Stimulated activated CD4-positive, alpha-beta T cell treated with anti-CD3 and anti-CD28 coated beads, Interleukin-12 subunit alpha, Interleukin-12 subunit beta, amount 100 ng/mL, for 24 hours (primary cell): ENCODE measurements around the gene CYTL1.
"Not testable (repeated sequence)": the region's sequence is repeated elsewhere in the genome, so short reads cannot be mapped to it uniquely, and the experiment has no call there.

ENCODE experiments used
- DNase-seq, 2 experiments: peaks; one replicate each; pipeline ENCODE4 v3.0.0-alpha.2; 2020; ENCODE audit warnings: low read depth in 2 of 2

The CYTL1 gene

GRCh38 chr4:5001641-5002040, 17.6 kb downstream of the CYTL1 start:
- not testable (repeated sequence) for DNase-seq

- not testable (repeated sequence) for DNase-seq
Measured at GRCh38 chr4:4996935-4997334, 22.3 kb downstream of the CYTL1 start.

- DNase-seq: no peak
Measured at GRCh38 chr4:4995908-4996265, 23.4 kb downstream of the CYTL1 start.

GRCh38 chr4:4995103-4995907, 24.0 kb downstream of the CYTL1 start:
- DNase-seq: peak; percentile 3 to 39

- no peak for DNase-seq
Measured at GRCh38 chr4:4994312-4995097, 24.8 kb downstream of the CYTL1 start.

GRCh38 chr4:4992833-4993232, 26.4 kb downstream of the CYTL1 start:
- no peak for DNase-seq

GRCh38 chr4:4991541-4992099, 27.6 kb downstream of the CYTL1 start:
- no peak for DNase-seq

GRCh38 chr4:4990857-4991540, 28.3 kb downstream of the CYTL1 start:
- no peak for DNase-seq

- DNase-seq: no peak
Measured at GRCh38 chr4:4990329-4990728, 28.9 kb downstream of the CYTL1 start.

GRCh38 chr4:4989083-4989622, 30.1 kb downstream of the CYTL1 start:
- no peak for DNase-seq

- DNase-seq: no peak
Measured at GRCh38 chr4:4987656-4988055, 31.6 kb downstream of the CYTL1 start.

- no peak for DNase-seq
Measured at GRCh38 chr4:4986841-4987240, 32.4 kb downstream of the CYTL1 start.

GRCh38 chr4:4985844-4986243, 33.4 kb downstream of the CYTL1 start:
- DNase-seq: no peak

GRCh38 chr4:4985036-4985435, 34.2 kb downstream of the CYTL1 start:
- DNase-seq: no peak

- DNase-seq: no peak
Measured at GRCh38 chr4:4984186-4984585, 35.1 kb downstream of the CYTL1 start.

GRCh38 chr4:4981827-4982226, 37.4 kb downstream of the CYTL1 start:
- DNase-seq: no peak

GRCh38 chr4:4981427-4981826, 37.8 kb downstream of the CYTL1 start:
- DNase-seq: no peak

GRCh38 chr4:4980621-4981230, 38.5 kb downstream of the CYTL1 start:
- no peak for DNase-seq

- DNase-seq: no peak
Measured at GRCh38 chr4:4979971-4980370, 39.3 kb downstream of the CYTL1 start.

- no peak for DNase-seq
Measured at GRCh38 chr4:4974727-4975126, 44.5 kb downstream of the CYTL1 start.

- no peak for DNase-seq
Measured at GRCh38 chr4:4971796-4972195, 47.5 kb downstream of the CYTL1 start.

- DNase-seq: no peak
Measured at GRCh38 chr4:4969298-4969697, 50.0 kb downstream of the CYTL1 start.
